ENCODE results near the gene LILRB4. TPM values are rescaled to one million over a fixed set of nuclear protein-coding genes. Genes with fewer than 3 reads are reported as not detected.
"Not testable (repeated sequence)": the region's sequence is repeated elsewhere in the genome, so short reads cannot be mapped to it uniquely, and the experiment has no call there.

LILRB4 gene
- total RNA-seq, 1 experiment from 2014 or later, result not detected

- POLR2A ChIA-PET; H3K36me3 ChIP-seq (ENCODE audit: control insufficient read depth in 1 of 2, insufficient read depth in 2 of 2, low read length in 2 of 2): not testable (repeated sequence)
Observed at GRCh38 chr19:54676210-54676834, 13.5 kb downstream of the LILRB4 start.

More at GRCh38 chr19:54676210-54676834, 13.5 kb downstream of the LILRB4 start:
- H3K9me2 ChIP-seq (ENCODE audit: insufficient read depth); H3K79me2 ChIP-seq (ENCODE audit: insufficient read depth, low read length); H3K4me2 ChIP-seq (ENCODE audit: low read length); BruUV-seq (replicated peaks); H3K4me1 ChIP-seq (ENCODE audit: control insufficient read depth in 1 of 2, insufficient read depth in 2 of 2, low read length in 2 of 2); RAD21 ChIA-PET (ENCODE audit: low non-redundant PET in 1 of 2, low total read pairs in 2 of 2, uncharacterized antibody in 2 of 2, unreplicated experiment in 2 of 2); H3K9ac ChIP-seq (ENCODE audit: low read length); CTCF ChIA-PET; H3K4me3 ChIP-seq (replicated peaks in 1 of 2; ENCODE audit: low read depth in 1 of 2, low read length in 2 of 2); H4K20me1 ChIP-seq (ENCODE audit: insufficient read depth); H2AFZ ChIP-seq (ENCODE audit: low read depth, low read length, poor library complexity, severe bottlenecking); H3K9me3 ChIP-seq (ENCODE audit: control insufficient read depth in 1 of 2, insufficient read depth in 1 of 2, low read depth in 1 of 2, low read length in 2 of 2); H3K27ac ChIP-seq (ENCODE audit: low read depth, low read length): not testable (repeated sequence)
- peaks cover 11% of the 10 kb centered on the region for H3K27me3 ChIP-seq (ENCODE audit: insufficient read depth, low read length)
- intact Hi-C loops (cut with micrococcal nuclease), result loop anchor here (5.0 kb wide), 1 partner anchor 194 kb away; no protein-coding TSS in a partner anchor
- DNase-seq (ENCODE audit: low read depth, low spot score) (peak; percentile 19), ATAC-seq (peak; percentile 52; the same call in 1 of the 2 replicates)
- TF ChIP-seq CTCF (IDR thresholded peaks at IDR 0.05 in 2 of 3, conservative IDR thresholded peaks at IDR 0.05 in 1 of 3; ENCODE audit: borderline replicate concordance in 1 of 3, insufficient read depth in 1 of 3, low read depth in 2 of 3, low read length in 2 of 3), result peak; percentile 42 to 84 (median 79); a peak in 5 of 6 replicates
- peak; percentile 52; the same call in 1 of the 2 replicates for TF ChIP-seq RAD21 (IDR thresholded peaks at IDR 0.05; ENCODE audit: low read depth)

Measured in HCT116 (cell line).